A549 (cell line): Measurements from ENCODE around the gene ZFY.

ENCODE experiments used
- CTCF ChIP-seq: fragments of >200 bp; sonication (Bioruptor Twin); formaldehyde crosslinking; IDR thresholded peaks from 3 replicates; pipeline ENCODE4 v1.5.1; 2016
- POLR2A ChIP-seq: IDR thresholded peaks from 2 replicates; pipeline ENCODE4 v1.6.1; 2012; ENCODE audit warnings: mild to moderate bottlenecking, low read length
- RAD21 ChIP-seq, 2 experiments: fragments of >200 bp in 1 of 2; sonication (Bioruptor Twin) in 1 of 2; formaldehyde crosslinking in 1 of 2; IDR thresholded peaks in 1 of 2; conservative IDR thresholded peaks in 1 of 2; 2 replicates in 1 of 2; 3 replicates in 1 of 2; pipeline ENCODE4 v1.6.1; 2012 to 2018; ENCODE audit warnings: inconsistent platforms in 1 of 2
- RFX5 ChIP-seq: fragments of 450-650 bp; IDR thresholded peaks from 2 replicates; pipeline ENCODE4 v1.7.1; 2014; ENCODE audit warnings: antibody characterized with exemption, mild to moderate bottlenecking, moderate library complexity

GRCh38 chrY:2969561-2969960 lies 34.4 kb downstream of the ZFY start:
- TF ChIP-seq POLR2A (no peak), CTCF (no peak), RAD21 (conservative IDR thresholded peaks at IDR 0.05 in 1 of 2, IDR thresholded peaks at IDR 0.05 in 1 of 2) (no peak), RFX5 (no peak)
